Neural progenitor cell (in vitro differentiated cells): Measurements from ENCODE around the gene CRY2. TPM values are rescaled to one million over a fixed set of nuclear protein-coding genes. Genes with fewer than 3 reads are reported as not detected.
A peak's percentile ranks its signal among the peaks of the same experiment; 100 is the strongest.
"Not testable (repeated sequence)": the region's sequence is repeated elsewhere in the genome, so short reads cannot be mapped to it uniquely, and the experiment has no call there.

Experiments
- DNase-seq: peaks from one replicate; pipeline ENCODE4 v3.0.0-alpha.2; 2016; ENCODE audit warnings: low spot score
- H2AFZ ChIP-seq: fragments of 200-600 bp; sonication (generic); replicated peaks from 2 replicates; pipeline ENCODE4 v1.6.1; 2016; ENCODE audit warnings: antibody characterized with exemption
- H3F3A ChIP-seq: fragments of 200-600 bp; sonication (generic); 2 replicates; pipeline ENCODE4 v1.6.1; 2016; ENCODE audit warnings: antibody characterized with exemption, low read depth
- H3K27ac ChIP-seq: fragments of 200-600 bp; sonication (generic); 2 replicates; pipeline ENCODE4 v1.5.1; 2016; ENCODE audit warnings: mild to moderate bottlenecking
- H3K27me3 ChIP-seq: fragments of 200-600 bp; sonication (generic); 2 replicates; pipeline ENCODE4 v1.6.1; 2016; ENCODE audit warnings: mild to moderate bottlenecking, moderate library complexity
- H3K36me3 ChIP-seq: fragments of 200-600 bp; sonication (generic); 2 replicates; pipeline ENCODE4 v1.5.1; 2016
- H3K4me1 ChIP-seq: fragments of 200-600 bp; sonication (generic); 2 replicates; pipeline ENCODE4 v1.6.1; 2016; ENCODE audit warnings: mixed run types
- H3K4me2 ChIP-seq: fragments of 200-600 bp; sonication (generic); 2 replicates; pipeline ENCODE4 v1.6.1; 2016
- H3K4me3 ChIP-seq: fragments of 200-600 bp; sonication (generic); 2 replicates; pipeline ENCODE4 v1.5.1; 2016
- H3K79me2 ChIP-seq: fragments of 200-600 bp; sonication (generic); 2 replicates; pipeline ENCODE4 v1.6.1; 2016; ENCODE audit warnings: low read depth
- H3K9ac ChIP-seq: fragments of 200-600 bp; sonication (generic); 2 replicates; pipeline ENCODE4 v1.6.1; 2016
- H3K9me3 ChIP-seq: fragments of 200-600 bp; sonication (generic); 2 replicates; pipeline ENCODE4 v1.5.1; 2016; ENCODE audit warnings: low read depth
- H4K20me1 ChIP-seq: fragments of 200-600 bp; sonication (generic); 2 replicates; pipeline ENCODE4 v1.6.1; 2016; ENCODE audit warnings: low read depth
- H3K27ac Mint-ChIP-seq: 3 replicates; pipeline ENCODE4 v1.8.0; 2021; ENCODE audit warnings: mixed read lengths
- H3K27me3 Mint-ChIP-seq: 2 replicates; pipeline ENCODE4 v1.8.0; 2022; ENCODE audit warnings: low read depth, mild to moderate bottlenecking, inconsistent platforms, moderate library complexity, mixed read lengths; ENCODE audit not compliant: insufficient read depth
- H3K36me3 Mint-ChIP-seq: 3 replicates; pipeline ENCODE4 v1.8.0; 2021; ENCODE audit warnings: mixed read lengths
- H3K4me1 Mint-ChIP-seq: 3 replicates; pipeline ENCODE4 v1.8.0; 2021; ENCODE audit warnings: mixed read lengths
- H3K4me3 Mint-ChIP-seq: 3 replicates; pipeline ENCODE4 v1.8.0; 2021; ENCODE audit warnings: mild to moderate bottlenecking, moderate library complexity, mixed read lengths
- H3K9me3 Mint-ChIP-seq: 3 replicates; pipeline ENCODE4 v1.8.0; 2020; ENCODE audit warnings: mixed read lengths
- CTCF ChIP-seq: fragments of 200-600 bp; sonication (generic); IDR thresholded peaks from 2 replicates; pipeline ENCODE4 v1.5.1; 2017; ENCODE audit warnings: antibody characterized with exemption, mild to moderate bottlenecking
- EZH2 ChIP-seq: fragments of 200-600 bp; sonication (generic); IDR thresholded peaks from 2 replicates; pipeline ENCODE4 v1.6.1; 2017; ENCODE audit warnings: antibody characterized with exemption, mild to moderate bottlenecking, moderate library complexity
- EZH2phosphoT487 ChIP-seq: fragments of 200-600 bp; sonication (generic); IDR thresholded peaks from 2 replicates; pipeline ENCODE4 v1.6.1; 2017; ENCODE audit warnings: antibody characterized with exemption
- total RNA-seq: library from RNA; depleted of rRNA; stranded (reverse); fragments of >200 nt; gene quantifications from 2 replicates; pipeline ENCODE4 v1.2.3, GENCODE V29; 2015; ENCODE audit warnings: low replicate concordance

CRY2 gene
- total RNA-seq, 1 donor from 2014 or later, result 15.8 TPM

DNA sequence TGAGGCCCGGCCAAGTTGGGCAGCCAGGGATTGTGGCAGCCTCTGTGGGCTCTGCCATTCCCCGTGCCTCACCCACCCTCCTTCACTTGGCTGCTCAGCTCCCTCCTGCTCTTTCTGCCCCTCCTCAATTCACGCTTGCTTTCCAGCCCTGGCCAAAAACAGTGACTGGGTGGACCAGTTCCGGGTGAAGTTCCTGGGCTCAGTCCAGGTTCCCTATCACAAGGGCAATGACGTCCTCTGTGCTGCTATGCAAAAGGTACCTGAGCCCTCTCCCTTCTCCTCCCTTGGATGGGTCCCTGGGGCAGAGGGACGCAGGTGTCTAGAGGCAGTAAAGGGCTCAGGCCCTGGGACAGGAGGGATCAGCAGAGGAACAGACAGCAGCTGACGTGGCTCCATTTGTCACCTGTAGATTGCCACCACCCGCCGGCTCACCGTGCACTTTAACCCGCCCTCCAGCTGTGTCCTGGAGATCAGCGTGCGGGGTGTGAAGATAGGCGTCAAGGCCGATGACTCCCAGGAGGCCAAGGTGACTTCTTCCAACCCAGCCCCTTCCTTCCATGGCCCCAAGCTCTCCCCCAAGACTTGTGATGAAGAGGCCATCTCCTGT, 57.1 kb downstream of the CRY2 start:
- no peak for DNase-seq
- no peaks in the 10 kb centered on the region for H3K9me3 Mint-ChIP-seq
- H3K36me3 Mint-ChIP-seq, result peaks cover 6% of the 10 kb centered on the region
- no peak overlapping the region for H3K4me3 ChIP-seq
- H3K4me1 ChIP-seq, result peaks cover 11% of the 10 kb centered on the region
- H3K27ac ChIP-seq, result no peak overlapping the region
- peaks cover 11% of the 10 kb centered on the region for H3F3A ChIP-seq
- no peak overlapping the region for H3K4me3 Mint-ChIP-seq
- no peak overlapping the region for H3K27ac Mint-ChIP-seq
- TF ChIP-seq CTCF (no peak), EZH2phosphoT487 (no peak), EZH2 (no peak)
- H3K79me2 ChIP-seq, result no peaks in the 10 kb centered on the region
- H3K27me3 Mint-ChIP-seq, result peaks cover 13% of the 10 kb centered on the region
- peaks cover 17% of the 10 kb centered on the region for H3K4me1 Mint-ChIP-seq
- no peak overlapping the region for H2AFZ ChIP-seq
- no peaks in the 10 kb centered on the region for H3K36me3 ChIP-seq
- H3K9ac ChIP-seq, result no peak overlapping the region
- no peaks in the 10 kb centered on the region for H3K9me3 ChIP-seq
- no peak overlapping the region for H3K4me2 ChIP-seq
- peaks cover 12% of the 10 kb centered on the region for H3K27me3 ChIP-seq
- H4K20me1 ChIP-seq, result peaks cover 24% of the 10 kb centered on the region

GRCh38 chr11:45905095-45905494, 57.8 kb downstream of the CRY2 start:
- no peaks in the 10 kb centered on the region for H3K36me3 ChIP-seq
- H3K4me1 ChIP-seq, result peaks cover 11% of the 10 kb centered on the region
- Mint-ChIP-seq H3K4me1 (peaks cover 16% of the 10 kb centered on the region), H3K27ac (no peak overlapping the region), H3K27me3 (peaks cover 13% of the 10 kb centered on the region), H3K9me3 (no peaks in the 10 kb centered on the region), H3K4me3 (no peak overlapping the region), H3K36me3 (peaks cover 6% of the 10 kb centered on the region)
- H2AFZ ChIP-seq, result no peak overlapping the region
- peaks cover 24% of the 10 kb centered on the region for H4K20me1 ChIP-seq
- H3K79me2 ChIP-seq, result no peaks in the 10 kb centered on the region
- H3F3A ChIP-seq, result peaks cover 10% of the 10 kb centered on the region
- H3K4me3 ChIP-seq, result no peak overlapping the region
- H3K4me2 ChIP-seq, result no peak overlapping the region
- H3K27me3 ChIP-seq, result peaks cover 12% of the 10 kb centered on the region
- H3K27ac ChIP-seq, result no peak overlapping the region
- TF ChIP-seq EZH2phosphoT487, result no peak
- DNase-seq, result no peak
- H3K9me3 ChIP-seq, result no peaks in the 10 kb centered on the region
- no peak overlapping the region for H3K9ac ChIP-seq

- H3K9ac ChIP-seq, H3K9me3 Mint-ChIP-seq, H3K27ac ChIP-seq, H3K4me1 ChIP-seq, H3K27ac Mint-ChIP-seq, H3K4me2 ChIP-seq, H3F3A ChIP-seq, H3K36me3 Mint-ChIP-seq, DNase-seq, H3K4me3 ChIP-seq, H2AFZ ChIP-seq, H3K79me2 ChIP-seq, H3K4me3 Mint-ChIP-seq, H3K36me3 ChIP-seq, H3K27me3 ChIP-seq, H3K9me3 ChIP-seq: not testable (repeated sequence)
- H3K27me3 Mint-ChIP-seq, result peaks cover 13% of the 10 kb centered on the region
- H4K20me1 ChIP-seq, result peaks cover 20% of the 10 kb centered on the region
- peaks cover 14% of the 10 kb centered on the region for H3K4me1 Mint-ChIP-seq
These were observed 58.3 kb downstream of the CRY2 start for GRCh38 chr11:45905576-45905975.

- Mint-ChIP-seq H3K4me1 (peaks cover 7% of the 10 kb centered on the region), H3K9me3 (no peaks in the 10 kb centered on the region), H3K27me3 (peaks cover 13% of the 10 kb centered on the region), H3K36me3 (peaks cover 6% of the 10 kb centered on the region), H3K4me3 (no peak overlapping the region), H3K27ac (peak overlapping the region; percentile 57)
- TF ChIP-seq EZH2 (no peak), CTCF (no peak), EZH2phosphoT487 (no peak)
- no peaks in the 10 kb centered on the region for H3K79me2 ChIP-seq
- no peaks in the 10 kb centered on the region for H3K36me3 ChIP-seq
- peaks cover 2% of the 10 kb centered on the region for H3K4me1 ChIP-seq
- H3K9me3 ChIP-seq, result no peaks in the 10 kb centered on the region
- no peak overlapping the region for H3K4me3 ChIP-seq
- peaks cover 14% of the 10 kb centered on the region for H4K20me1 ChIP-seq
- no peak overlapping the region for H3K27ac ChIP-seq
- H3F3A ChIP-seq, result peaks cover 4% of the 10 kb centered on the region
- H3K27me3 ChIP-seq, result peaks cover 2% of the 10 kb centered on the region
- DNase-seq, result no peak
- no peak overlapping the region for H3K9ac ChIP-seq
- no peak overlapping the region for H3K4me2 ChIP-seq
- H2AFZ ChIP-seq, result no peak overlapping the region
These were observed 58.9 kb downstream of the CRY2 start for GRCh38 chr11:45906096-45906682.
